GM19455 (cell line): ENCODE measurements around the gene JAM2.
A peak's percentile ranks its signal among the peaks of the same experiment; 100 is the strongest.
"Not testable (repeated sequence)": the region's sequence is repeated elsewhere in the genome, so short reads cannot be mapped to it uniquely, and the experiment has no call there.

ENCODE experiments used
- ATAC-seq: cut with Tn5 transposase; IDR thresholded peaks from one replicate; pipeline ENCODE4 v1.9.1; 2021; ENCODE audit not compliant: unreplicated experiment

Gene JAM2

DNA sequence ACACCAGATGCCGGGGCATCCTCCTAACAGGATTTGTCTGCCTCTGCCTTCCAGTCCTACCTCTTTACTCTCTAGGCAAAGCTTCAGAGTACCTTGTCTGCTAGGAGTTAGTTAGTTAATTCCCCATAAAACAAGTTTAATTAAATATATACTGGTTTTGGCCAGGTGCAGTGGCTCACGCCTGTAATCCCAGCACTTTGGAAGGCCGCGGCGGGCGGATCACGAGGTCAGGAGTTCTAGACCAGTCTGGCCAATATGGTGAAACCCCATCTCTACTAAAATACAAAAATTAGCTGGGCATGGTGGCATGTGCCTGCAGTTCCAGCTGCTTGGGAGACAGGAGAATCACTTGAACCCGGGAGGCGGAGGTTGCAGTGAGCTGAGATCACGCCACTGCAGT, 75.0 kb downstream of the JAM2 start:
- ATAC-seq: not testable (repeated sequence)

DNA sequence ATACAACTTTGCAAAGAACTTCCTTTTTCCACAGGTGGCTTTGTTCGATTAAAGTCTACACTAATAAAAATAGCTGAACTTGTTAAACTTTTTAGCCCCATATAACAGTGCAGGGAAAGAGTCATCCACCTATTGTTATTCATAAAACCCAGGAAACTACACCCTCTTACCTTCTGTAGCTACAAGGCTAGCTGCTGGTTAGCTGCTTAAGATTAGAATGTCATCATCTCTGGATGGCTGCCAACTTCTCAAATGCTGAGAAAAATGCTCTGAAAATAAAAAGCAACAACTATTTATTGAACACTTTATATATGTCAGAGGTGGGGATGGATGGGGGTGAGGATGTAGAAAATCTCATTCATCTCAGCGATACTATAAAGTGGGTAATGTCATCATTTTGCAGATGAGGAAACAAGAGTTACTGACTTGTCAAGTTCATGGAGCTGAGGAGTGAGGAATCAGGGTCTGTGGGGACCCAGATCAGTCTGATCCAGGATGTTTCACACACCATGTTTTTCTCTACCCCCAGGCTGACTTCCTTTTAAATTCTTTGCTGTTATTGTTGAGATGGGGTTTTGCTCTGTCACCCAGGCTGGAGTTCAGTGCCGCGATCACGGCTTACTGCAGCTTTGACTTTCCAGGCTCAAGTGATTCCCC, 78.6 kb downstream of the JAM2 start:
- no peak for ATAC-seq

DNA sequence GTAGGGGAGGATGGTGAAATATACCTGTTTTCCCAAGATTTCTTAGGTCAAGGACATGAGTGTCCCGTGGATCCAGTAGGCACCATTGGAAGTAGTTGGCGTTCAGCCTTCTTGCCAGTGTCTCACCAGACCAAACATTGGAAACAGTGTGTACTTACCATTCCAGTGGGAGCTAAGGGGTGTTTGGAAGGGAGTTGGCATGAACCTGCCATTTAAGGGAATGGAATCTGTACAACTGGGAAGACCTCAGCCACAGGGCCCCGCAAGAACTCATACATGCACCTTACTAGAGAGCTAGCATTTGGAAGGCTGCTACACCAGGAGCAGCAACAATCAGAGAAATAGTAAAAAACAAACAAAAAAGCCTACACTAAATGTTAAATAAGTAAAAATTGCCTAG, 82.9 kb downstream of the JAM2 start:
- no peak for ATAC-seq

DNA sequence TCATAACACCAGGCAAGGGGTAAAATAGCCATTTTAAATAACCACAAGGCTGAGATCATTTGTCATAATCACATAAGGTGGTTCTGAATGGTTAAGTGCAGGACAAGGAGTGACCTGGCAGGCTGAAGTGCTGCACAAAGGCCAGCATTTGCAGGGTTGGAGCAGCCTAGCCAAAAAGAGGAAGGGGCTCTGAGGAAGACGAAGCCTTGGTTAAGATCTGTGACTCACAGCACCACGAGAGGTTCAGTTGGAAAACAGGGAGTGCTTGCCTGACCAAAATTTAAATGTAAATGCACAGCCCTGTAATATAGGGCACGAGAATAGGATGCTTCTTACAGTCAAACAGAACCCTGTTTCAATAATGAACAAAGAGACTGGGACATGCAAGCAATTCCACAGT, 83.6 kb downstream of the JAM2 start:
- no peak for ATAC-seq

DNA sequence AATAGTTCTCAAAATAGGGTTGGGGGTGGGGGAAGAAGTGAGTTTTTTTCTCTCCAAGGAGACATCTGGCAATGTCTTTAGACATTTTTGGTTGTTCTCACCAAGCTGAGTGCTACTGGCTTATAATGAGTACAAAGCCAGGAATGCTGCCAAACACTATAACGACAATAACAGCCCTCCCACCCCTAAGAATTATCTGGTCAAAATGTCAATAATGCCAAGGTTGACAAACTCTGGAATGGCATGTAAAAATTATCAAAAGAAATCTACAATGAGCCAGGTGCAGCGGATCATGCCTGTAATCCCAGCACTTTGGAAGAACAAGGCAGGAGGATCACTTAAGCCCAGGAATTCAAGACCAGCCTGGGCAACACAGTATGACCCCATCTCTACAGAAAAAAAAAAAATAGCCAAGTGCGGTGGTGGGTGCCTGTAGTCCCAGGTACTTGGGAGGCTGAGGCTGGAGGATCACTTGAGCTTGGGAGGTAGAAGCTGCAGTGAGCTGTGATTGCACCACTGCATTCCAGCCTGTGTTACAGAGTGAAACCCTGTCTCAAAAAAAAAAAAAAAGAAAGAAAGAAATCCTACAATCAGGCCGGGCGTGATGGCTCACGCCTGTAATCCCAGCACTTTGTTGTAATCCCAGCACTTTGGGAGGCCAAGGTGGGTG, 93.2 kb downstream of the JAM2 start:
- no peak for ATAC-seq

DNA sequence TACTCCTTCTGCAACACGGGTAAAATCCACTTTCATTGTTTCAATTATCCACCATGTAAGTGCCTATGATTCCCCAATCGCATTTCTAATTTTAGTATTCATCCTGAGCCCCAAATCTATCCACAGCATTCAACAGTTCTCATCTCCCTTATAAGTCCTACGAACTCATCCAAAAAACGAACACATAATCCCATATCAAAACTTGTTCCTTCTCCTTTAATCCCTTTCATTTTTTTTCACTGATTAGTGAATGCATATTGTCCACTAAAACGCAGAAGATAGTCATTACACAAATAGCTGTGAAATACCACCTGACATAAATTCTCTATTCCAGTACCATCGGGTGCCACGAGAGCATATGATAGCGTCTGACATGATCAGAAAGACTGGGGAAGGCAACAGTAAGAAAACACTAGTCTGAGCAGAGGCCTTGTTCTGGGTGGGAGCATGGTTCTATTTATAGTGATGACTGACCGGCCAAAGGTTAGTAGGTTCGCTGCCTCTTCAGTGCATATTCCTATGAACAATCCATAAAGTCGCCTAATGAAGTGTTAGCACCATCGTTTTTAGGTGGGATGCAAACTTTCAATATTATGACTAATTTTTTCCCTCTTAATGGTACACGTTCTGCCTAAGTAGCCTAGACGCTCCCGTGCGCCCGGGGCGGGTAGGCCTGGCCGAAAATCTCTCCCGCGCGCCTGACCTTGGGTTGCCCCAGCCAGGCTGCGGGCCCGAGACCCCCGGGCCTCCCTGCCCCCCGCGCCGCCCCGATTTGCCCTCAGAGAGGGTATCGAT, 95.0 kb downstream of the JAM2 start:
- peak; percentile 20 for ATAC-seq

DNA sequence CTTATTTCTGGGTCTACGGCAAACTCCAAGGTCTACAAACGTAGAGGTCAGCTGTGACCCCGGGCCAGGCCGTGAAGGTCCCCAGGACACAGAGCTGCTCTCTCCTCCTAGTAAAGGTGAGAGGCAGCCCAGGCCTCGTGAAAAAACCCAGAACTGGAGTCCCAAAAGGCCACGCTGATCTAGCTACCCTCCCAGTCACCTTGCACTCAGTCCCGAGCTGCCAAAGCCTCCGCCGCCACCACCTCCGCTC, 95.5 kb downstream of the JAM2 start:
- ATAC-seq: no peak

DNA sequence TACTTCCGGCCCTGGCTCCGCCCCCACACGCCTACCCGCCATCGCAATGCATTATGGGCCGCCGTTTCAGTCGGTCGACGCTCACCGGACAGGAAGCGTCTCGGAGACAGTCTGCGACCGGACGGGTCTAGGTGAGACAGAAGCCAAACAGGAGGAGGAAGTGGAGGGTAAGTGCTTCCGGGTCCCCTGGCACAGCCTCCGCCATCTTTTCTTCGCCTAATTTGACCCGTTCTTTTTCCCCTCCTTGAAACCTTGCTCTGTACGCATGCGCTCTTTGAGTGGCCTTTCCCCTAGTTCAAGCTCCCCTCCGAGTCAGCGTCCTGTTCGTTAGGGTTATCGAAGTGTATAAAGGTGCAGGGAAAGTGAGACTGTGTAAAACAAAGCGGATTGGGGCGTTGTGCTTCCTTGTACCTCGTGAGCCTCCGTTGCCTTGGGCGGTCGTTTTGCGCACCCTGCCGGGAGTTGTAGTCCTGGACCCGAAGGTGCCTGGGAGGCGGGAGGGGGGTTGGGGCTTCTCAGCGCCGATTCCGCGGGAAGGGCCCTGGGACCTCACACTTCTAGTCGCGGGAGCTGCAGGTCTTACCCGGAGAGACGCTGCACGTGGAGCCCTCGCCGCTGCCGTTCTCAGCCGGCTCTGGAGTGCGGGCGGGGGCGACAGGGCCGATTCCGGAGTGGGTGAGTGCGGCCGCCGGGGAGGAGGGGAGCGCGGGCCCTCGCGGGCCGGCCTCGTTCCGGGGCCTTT, 96.0 kb downstream of the JAM2 start, which contains the start of the genes ATP5PF and GABPA:
ATP5PF (minus strand) TSS at position 1 of the 742 bp plus-strand sequence. CDS start 5,110 bp downstream, outside the sequence.
GABPA (plus strand) TSS at position 69 of the 742 bp plus-strand sequence. CDS start 6,627 bp downstream, outside the sequence.
- ATAC-seq: peak; percentile 86

DNA sequence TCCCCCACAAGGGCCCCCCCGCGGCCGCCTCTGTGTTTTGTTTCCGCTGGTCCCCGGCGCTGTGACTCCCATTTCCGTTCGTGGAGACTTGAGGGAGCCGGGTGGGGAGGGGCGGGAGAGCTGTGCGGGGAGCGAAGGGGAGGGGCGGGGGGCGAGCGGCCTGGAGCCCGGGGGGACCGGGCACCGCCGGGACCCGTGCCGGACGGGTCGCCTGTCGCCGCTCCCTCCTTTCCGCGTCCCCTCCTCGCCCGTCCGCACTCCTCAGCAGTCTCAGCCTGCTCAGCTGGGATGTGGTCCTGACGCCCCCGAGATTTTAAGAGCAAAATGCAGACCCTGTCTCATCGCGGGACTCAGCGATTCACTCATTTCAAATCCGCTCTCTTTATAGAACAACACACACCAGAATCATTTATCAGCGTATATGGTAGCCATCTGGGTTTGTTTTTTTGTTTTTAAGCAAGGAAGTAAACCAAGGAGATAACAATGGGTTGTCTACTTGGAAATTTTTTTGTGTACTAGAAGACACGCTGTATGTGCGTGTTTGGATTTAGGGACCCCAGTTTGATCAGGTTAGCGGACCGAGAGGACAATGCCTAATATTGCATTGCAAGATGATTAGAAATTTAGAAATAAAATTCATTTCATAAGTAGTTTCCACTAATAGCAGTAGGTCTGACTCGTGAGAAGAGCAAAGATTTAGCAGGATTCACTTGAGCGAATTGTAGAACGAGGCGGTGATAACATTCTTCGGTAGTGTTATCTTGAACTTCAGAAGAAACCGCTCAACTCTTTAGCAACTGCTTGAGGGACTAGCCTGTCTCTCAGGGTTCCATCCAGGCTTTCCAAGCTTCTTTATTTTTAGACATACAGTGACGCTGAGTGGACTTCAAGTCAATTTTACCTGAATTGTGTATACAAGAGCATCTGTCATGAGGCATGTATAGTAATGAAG, 96.9 kb downstream of the JAM2 start:
- peak; percentile 8 for ATAC-seq

DNA sequence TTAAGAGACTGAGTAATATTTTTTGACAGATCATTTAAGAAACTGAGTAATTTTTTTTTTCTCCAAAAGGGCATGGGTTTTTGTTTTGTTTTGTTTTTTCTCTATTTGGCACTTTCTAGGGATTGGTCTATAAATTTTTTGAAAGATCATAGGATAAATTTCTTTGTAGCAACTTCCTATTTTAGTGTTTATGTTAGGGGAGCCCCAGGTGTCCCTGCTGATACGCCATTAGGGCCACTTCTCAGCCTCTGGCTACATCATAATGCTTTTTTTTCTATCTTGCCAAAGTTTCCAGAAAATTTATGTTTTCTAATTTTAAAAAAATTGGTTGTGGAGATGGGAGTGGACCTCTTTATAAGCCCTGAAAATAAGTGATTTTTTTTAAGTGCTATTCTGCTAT, 98.4 kb downstream of the JAM2 start:
- no peak for ATAC-seq

DNA sequence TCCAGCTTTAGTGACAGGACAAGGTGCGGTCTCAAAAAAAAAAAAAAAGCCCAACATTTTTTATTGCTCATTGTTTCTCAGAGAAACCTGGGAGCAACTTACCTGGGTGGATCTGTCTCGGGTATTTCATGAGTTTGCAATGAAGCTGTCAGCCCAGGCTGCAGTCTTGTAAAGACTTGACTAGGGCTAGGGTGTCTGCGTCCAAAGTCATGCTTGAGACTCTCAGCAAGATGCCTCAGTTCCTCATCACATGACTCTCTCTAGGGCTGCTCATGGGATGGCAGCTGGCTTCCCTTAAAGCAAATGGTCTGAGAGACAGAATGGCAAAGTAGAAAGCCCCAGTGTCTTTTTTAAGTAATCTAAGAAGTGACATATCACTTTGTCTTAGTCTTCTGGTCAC, 103.8 kb downstream of the JAM2 start:
- ATAC-seq: no peak

DNA sequence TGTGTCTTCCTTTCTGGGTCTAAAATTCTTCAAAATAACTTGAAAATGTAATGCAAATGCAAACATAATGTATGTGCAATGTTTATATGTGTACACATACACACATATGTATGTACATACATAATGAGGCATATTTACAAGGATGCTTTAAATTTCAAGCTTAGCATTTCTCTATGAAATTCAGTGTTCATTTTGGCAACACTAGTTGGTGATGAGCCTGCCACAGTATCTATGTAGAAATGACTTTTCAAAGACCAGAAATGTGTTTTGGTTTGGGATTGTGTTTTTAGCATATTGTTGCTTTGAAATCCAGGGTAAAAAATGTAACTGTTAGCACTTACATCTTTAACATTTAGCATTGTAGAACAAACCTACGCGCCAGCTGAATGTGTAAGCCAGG, 105.8 kb downstream of the JAM2 start:
- no peak for ATAC-seq

DNA sequence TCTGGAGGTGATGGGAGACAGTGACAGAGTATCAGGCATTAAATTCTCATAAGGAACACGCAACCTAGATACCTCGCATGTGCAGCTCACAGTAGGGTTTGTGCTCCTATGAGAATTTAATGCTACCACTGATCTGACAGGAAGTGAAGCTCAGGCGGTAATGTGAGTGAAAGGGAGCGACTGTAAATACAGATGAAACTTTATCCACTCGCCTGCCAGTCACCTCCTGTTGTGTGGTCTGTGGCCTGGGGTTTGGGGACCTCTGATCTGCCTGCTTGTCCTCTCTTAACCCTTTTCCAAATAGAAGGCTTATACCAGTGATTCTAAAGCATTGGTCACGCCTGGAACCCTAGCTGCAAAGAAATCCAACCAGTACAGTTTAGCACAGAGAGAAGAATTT, 111.0 kb downstream of the JAM2 start:
- ATAC-seq: no peak

DNA sequence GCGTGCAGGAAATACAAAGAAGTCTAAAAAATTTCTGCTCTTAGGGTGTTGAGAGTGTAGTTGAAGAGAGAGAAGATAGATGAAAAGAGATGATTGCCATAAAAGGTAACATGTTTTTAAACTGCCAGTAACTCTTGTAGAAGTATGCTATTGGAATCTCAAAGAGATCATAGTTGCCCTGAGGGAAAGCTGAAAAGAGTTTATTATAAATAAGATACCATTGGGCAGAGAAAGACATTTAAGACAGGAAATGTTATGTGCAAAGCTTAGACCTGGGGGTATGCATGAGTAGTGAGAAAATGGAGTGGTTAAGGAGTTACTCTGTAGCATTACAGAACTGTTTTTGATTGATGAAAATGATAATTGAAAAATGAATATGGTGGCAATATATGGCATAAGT, 113.4 kb downstream of the JAM2 start:
- no peak for ATAC-seq

DNA sequence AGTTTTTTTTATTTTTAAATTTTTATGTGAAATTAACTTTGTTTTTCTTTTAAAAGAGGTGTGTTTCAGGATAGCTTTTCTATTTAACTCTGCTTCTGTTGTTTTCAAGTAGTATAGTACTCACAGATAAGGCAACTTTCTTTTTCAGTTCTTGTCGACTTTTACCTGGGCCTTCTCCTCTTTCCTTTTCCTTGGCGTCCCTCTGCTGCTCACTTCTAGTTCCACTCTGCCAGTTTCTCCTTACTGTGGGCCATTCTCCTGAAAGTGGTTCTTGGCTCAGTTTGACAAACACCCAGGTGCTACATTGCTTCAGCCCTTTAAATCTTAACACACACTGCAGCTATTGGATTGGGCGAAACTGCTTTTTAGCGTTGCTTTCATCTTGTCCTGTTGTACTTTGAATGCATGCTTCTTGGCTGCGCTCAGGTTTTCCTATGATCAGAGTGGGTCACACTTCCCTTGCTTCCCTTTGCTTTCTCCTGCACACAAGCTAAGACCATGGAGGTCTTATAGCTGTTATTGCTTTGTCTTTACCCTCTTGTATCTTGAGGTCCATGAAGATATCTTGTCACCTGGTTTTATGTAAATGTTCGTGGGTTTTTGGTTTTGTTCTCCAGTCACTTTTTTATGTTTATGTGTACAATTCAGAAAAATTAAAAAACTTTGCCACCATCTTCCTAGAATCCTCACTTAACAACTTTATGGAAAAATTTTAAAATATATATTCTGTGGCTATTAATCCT, 117.3 kb downstream of the JAM2 start:
- no peak for ATAC-seq

DNA sequence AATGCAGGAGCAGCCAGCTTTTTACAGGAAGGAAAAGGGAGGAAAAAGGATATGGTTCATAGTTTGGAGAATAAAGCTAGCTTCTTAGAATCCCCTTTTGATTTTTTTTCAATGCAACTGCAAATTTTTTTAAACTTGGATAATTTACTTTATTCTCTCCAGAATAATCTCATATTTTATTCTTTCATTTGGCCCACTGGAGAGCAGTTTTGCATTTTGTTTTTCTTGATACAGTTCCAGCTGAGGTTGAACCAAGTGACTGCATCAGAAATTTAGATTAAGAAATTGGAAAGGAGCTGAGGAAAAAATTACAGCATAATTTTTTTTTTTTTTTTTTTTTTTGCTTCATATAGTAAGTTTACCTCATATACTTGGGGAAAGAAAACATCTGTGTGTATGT, 118.5 kb downstream of the JAM2 start:
- no peak for ATAC-seq

DNA sequence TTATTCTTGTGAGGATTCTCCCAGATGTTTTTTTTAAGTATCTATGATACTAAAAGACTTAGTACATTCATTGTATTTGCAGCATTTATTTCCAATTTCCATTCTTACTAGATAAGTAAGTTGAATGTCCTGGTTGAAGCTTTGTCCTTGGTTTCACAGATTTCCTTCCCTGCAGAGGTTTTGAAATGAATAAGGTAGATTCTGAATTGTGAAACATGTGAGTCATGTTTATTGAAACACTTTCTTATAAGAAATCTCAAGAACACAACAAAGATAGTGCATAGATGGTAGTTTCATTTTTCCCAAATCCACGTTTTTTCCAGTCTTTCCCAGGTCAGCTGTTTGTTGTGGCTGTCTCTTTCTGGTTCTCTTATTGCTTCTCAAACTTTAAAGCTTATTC, 120.5 kb downstream of the JAM2 start:
- ATAC-seq: no peak

DNA sequence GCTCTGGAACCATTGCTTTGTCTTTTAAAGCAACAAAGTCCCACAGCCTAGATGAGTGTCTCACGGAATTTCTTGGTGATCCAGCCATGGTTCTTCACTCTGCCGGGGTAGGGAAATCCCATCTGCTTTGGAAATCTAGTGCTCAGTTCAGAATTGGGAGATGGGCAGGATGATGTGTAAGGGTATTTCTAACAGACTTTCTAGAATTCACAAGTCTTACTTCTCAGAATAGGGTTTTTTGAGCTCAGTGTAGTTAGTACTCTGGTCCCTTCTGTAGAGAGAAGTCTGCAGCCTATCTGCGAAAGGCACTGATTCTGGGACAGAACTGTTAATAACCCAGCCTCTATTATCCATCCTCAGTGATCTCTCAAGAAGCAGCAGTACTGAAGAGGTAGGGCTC, 121.0 kb downstream of the JAM2 start:
- ATAC-seq: no peak

DNA sequence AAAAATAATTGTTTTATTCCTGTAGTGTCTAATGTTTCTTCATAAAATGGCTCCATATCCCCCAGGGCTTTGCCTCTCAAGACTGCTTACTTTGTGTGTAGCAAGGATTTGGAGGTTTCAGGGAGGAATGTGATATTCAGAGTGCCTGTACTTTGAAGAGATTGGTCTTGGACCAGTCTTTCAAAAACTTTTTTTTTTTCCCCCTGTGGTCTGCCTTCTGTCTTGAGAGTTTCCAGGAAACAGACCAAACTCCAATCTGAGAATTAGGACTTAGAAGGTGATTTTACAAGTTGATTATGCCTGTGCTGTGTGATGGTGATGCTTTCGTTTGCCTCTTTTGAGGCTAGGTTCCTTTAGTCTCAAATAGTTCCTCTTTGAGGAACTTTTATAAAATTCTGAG, 121.6 kb downstream of the JAM2 start:
- ATAC-seq: no peak

DNA sequence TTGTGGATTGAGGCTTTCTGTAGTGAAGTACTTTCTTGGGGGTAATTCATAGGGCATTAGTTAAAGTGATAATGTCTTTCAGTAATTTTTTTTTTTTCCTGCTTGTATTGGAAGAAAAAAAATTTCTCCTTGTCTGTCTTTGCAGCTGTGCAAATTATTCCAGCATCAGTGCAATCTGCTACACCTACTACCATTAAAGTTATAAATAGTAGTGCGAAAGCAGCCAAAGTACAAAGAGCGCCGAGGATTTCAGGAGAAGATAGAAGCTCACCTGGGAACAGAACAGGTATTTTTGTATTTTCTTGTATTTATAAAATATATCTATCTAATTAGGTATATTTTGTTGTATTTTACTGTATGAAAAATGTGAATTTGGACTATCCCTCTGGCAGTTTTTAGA, 125.0 kb downstream of the JAM2 start:
- no peak for ATAC-seq
